ENCODE measurements around the gene ARHGAP11A. TPM values are rescaled to one million over a fixed set of nuclear protein-coding genes. Genes with fewer than 3 reads are reported as not detected.
A peak's percentile ranks its signal among the peaks of the same experiment; 100 is the strongest.

The ARHGAP11A gene
- total and polyA plus RNA-seq, 2 experiments from 2014 or later: 5.1 to 44.6 TPM

- Histone ChIP-seq H3K36me3 (no peaks in the 10 kb centered on the region), H3K27me3 (no peaks in the 10 kb centered on the region), H3K27ac (peak overlapping the region; percentile 35), H3K4me1 (ENCODE audit: low read depth) (peaks cover 12% of the 10 kb centered on the region), H3K4me3 (no peak overlapping the region), H3K9me3 (ENCODE audit: low read depth) (no peaks in the 10 kb centered on the region)
- DNase-seq (ENCODE audit: low read depth in 1 of 2, low spot score in 1 of 2): peak in 1 of 2 donors; percentile 78
- no peak for TF ChIP-seq CTCF (IDR thresholded peaks at IDR 0.05; ENCODE audit: low read depth, low read length)
These were observed 31.0 kb downstream of the ARHGAP11A start for GRCh38 chr15:32646291-32646690.

- peaks cover 8% of the 10 kb centered on the region for H3K4me1 ChIP-seq (ENCODE audit: low read depth)
- H3K36me3 ChIP-seq: no peaks in the 10 kb centered on the region
- DNase-seq (ENCODE audit: low read depth in 1 of 2, low spot score in 1 of 2): peak; percentile 45
- no peaks in the 10 kb centered on the region for H3K9me3 ChIP-seq (ENCODE audit: low read depth)
- no peaks in the 10 kb centered on the region for H3K27me3 ChIP-seq
- no peak overlapping the region for H3K4me3 ChIP-seq
- TF ChIP-seq CTCF (IDR thresholded peaks at IDR 0.05; ENCODE audit: low read depth, low read length): peak; percentile 56
- no peak overlapping the region for H3K27ac ChIP-seq
These were observed 34.0 kb downstream of the ARHGAP11A start for GRCh38 chr15:32649342-32649741.

DNA sequence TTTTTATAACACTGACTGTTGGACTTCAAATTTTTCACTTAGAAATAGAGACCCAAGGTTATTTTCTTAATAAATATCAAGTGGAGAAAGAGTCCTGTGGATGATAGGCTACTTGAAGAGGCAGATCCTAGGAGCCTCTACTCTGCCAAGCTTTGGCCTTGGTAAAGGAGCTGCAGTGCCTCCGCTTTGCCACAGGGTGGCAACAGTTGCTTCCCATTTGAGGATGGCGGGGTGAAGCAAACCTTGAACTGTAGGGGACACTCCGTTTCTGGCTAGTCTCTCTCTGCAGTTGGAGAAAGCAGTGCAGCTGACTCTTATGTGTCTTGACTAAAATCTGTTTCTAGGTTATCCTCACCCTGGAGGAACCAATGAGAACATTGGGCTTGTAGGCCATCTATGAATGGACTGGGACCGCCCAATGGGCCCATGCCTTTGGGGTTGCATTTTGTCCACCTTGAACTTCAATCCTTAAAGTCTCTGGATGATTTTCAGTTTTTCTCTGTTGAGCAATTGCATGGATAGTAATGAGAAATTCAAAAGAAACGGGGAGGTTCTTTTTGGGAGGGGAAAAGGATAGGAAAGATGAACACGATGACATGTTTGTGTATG lies 36.0 kb downstream of the ARHGAP11A start:
- Histone ChIP-seq H3K4me1 (ENCODE audit: low read depth) (peaks cover 4% of the 10 kb centered on the region), H3K4me3 (no peak overlapping the region), H3K27me3 (no peaks in the 10 kb centered on the region), H3K9me3 (ENCODE audit: low read depth) (no peaks in the 10 kb centered on the region), H3K36me3 (no peaks in the 10 kb centered on the region), H3K27ac (no peak overlapping the region)
- TF ChIP-seq CTCF (IDR thresholded peaks at IDR 0.05; ENCODE audit: low read depth, low read length): peak; percentile 99
- peak; percentile 71 to 79 for DNase-seq (ENCODE audit: low read depth in 1 of 2, low spot score in 1 of 2)

- H3K36me3 ChIP-seq: no peaks in the 10 kb centered on the region
- H3K27me3 ChIP-seq: no peaks in the 10 kb centered on the region
- DNase-seq (ENCODE audit: low read depth in 1 of 2, low spot score in 1 of 2): no peak
- TF ChIP-seq CTCF (IDR thresholded peaks at IDR 0.05; ENCODE audit: low read depth, low read length): no peak
- no peak overlapping the region for H3K27ac ChIP-seq
- no peaks in the 10 kb centered on the region for H3K4me1 ChIP-seq (ENCODE audit: low read depth)
- no peak overlapping the region for H3K4me3 ChIP-seq
- H3K9me3 ChIP-seq (ENCODE audit: low read depth): no peaks in the 10 kb centered on the region
These were observed 36.9 kb downstream of the ARHGAP11A start for GRCh38 chr15:32652178-32652577.

DNA sequence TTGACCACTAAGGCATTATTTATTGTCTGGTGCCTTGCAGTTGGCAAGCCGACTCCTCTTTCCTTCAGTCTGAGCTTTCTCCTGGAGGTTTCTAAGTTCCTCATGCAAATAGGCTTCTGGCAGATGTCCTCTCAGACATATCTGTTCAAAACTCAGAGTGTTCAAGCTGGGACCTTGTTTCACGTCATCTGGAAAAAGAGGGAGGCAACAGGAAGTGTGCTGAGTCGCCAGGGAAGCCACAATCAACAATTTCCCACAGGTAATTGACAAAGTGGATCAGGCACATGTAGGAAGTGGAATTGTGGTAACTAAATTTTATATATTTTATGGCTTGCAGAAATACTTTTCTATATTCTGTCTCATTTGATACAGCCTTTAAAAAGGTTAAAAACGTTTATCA lies 40.8 kb downstream of the ARHGAP11A start:
- no peak for DNase-seq (ENCODE audit: low read depth in 1 of 2, low spot score in 1 of 2)
- H3K36me3 ChIP-seq: no peaks in the 10 kb centered on the region
- no peaks in the 10 kb centered on the region for H3K4me1 ChIP-seq (ENCODE audit: low read depth)
- peaks cover 3% of the 10 kb centered on the region for H3K9me3 ChIP-seq (ENCODE audit: low read depth)
- H3K4me3 ChIP-seq: no peak overlapping the region
- TF ChIP-seq CTCF (IDR thresholded peaks at IDR 0.05; ENCODE audit: low read depth, low read length): no peak
- no peaks in the 10 kb centered on the region for H3K27me3 ChIP-seq
- no peak overlapping the region for H3K27ac ChIP-seq

Data from cardiac muscle cell (in vitro differentiated cells and primary cell).